IMR-90 (cell line): ENCODE results near the gene TIGAR.

ENCODE experiments used
- CTCF ChIP-seq: conservative IDR thresholded peaks from 2 replicates; pipeline ENCODE4 v1.5.1; 2012; ENCODE audit warnings: mild to moderate bottlenecking, low read depth, low read length, improper control_type of control experiment
- MXI1 ChIP-seq: IDR thresholded peaks from 2 replicates; pipeline ENCODE4 v1.6.1; 2012; ENCODE audit warnings: low read depth, mild to moderate bottlenecking, low read length, moderate library complexity, borderline replicate concordance
- POLR2A ChIP-seq: IDR thresholded peaks from 2 replicates; pipeline ENCODE4 v1.6.1; 2012; ENCODE audit warnings: mild to moderate bottlenecking, low read depth, low read length
- RAD21 ChIP-seq: IDR thresholded peaks from 2 replicates; pipeline ENCODE4 v1.6.1; 2012; ENCODE audit warnings: low read length, improper control_type of control experiment
- USF2 ChIP-seq: fragments of 150-350 bp; IDR thresholded peaks from 2 replicates; pipeline ENCODE4 v1.6.1; 2017; ENCODE audit warnings: mild to moderate bottlenecking, antibody characterized with exemption, low read length, low read depth

- TF ChIP-seq POLR2A, result no peak
- TF ChIP-seq CTCF, result no peak
- TF ChIP-seq MXI1, result no peak
- TF ChIP-seq RAD21, result no peak
- TF ChIP-seq USF2, result no peak
These were observed 40.5 kb upstream of the TIGAR start for GRCh38 chr12:4280351-4281163.
